Muscle of leg (tissue), 11 donors: Measurements from ENCODE around the gene GAD2. TPM values are rescaled to one million over a fixed set of nuclear protein-coding genes. Genes with fewer than 3 reads are reported as not detected.

Source experiments
- DNase-seq: peaks from one replicate; pipeline ENCODE4 v3.0.0; 2013
- H3K27ac ChIP-seq: one replicate; pipeline ENCODE4 v1.5.1; 2013; ENCODE audit warnings: mild to moderate bottlenecking, low read length, control low read depth
- H3K27me3 ChIP-seq: one replicate; pipeline ENCODE4 v1.6.1; 2013; ENCODE audit warnings: low read length; ENCODE audit not compliant: control insufficient read depth, insufficient read depth
- H3K36me3 ChIP-seq: one replicate; pipeline ENCODE4 v1.6.1; 2013; ENCODE audit warnings: low read length; ENCODE audit not compliant: control insufficient read depth, insufficient read depth
- H3K4me1 ChIP-seq: one replicate; pipeline ENCODE4 v1.6.1; 2013; ENCODE audit warnings: low read length; ENCODE audit not compliant: control insufficient read depth, insufficient read depth
- H3K4me3 ChIP-seq: one replicate; pipeline ENCODE4 v1.5.1; 2013; ENCODE audit warnings: low read length, control low read depth
- H3K9me3 ChIP-seq: replicated peaks from 2 replicates; pipeline ENCODE4 v1.6.1; 2013; ENCODE audit warnings: low read depth, low read length; ENCODE audit not compliant: control insufficient read depth
- WGBS: methylation state at CpG from one replicate; pipeline ENCODE4 v1.1.5; 2013; ENCODE audit warnings: missing lambda C conversion rate; ENCODE audit not compliant: insufficient coverage; 5-methylcytosine and 5-hydroxymethylcytosine counted together
- polyA plus RNA-seq, 8 donors: library from polyadenylated mRNA; unstranded; fragments of 120-200 nt; gene quantifications; one replicate each; pipeline versions ENCODE4 v1.2.1 to v1.2.3, GENCODE V29; 2013; ENCODE audit warnings: inconsistent platforms in 1 of 8, low replicate concordance in 1 of 8; ENCODE audit not compliant: insufficient read length in 8 of 8, insufficient read depth in 1 of 8
- total RNA-seq: library from RNA; stranded (reverse); fragments of 120-200 nt; gene quantifications from one replicate; pipeline ENCODE4 v1.2.4, GENCODE V29; 2013

Gene GAD2
- total and polyA plus RNA-seq, 9 donors: 0.03 to 0.09 (median 0.07) TPM; not detected in 5

GRCh38 chr10:26251925-26252324 lies 35.4 kb downstream of the GAD2 start:
- 75% methylated on average over 4 of the region's 6 CpGs for WGBS
- DNase-seq: no peak
- H3K9me3 ChIP-seq: no peaks in the 10 kb centered on the region
- H3K27me3 ChIP-seq: no peaks in the 10 kb centered on the region
- no peaks in the 10 kb centered on the region for H3K4me1 ChIP-seq
- no peak overlapping the region for H3K4me3 ChIP-seq
- H3K27ac ChIP-seq: no peak overlapping the region
- no peaks in the 10 kb centered on the region for H3K36me3 ChIP-seq

- Histone ChIP-seq H3K36me3 (no peaks in the 10 kb centered on the region), H3K4me3 (no peak overlapping the region), H3K4me1 (no peaks in the 10 kb centered on the region), H3K27me3 (no peaks in the 10 kb centered on the region), H3K9me3 (no peaks in the 10 kb centered on the region), H3K27ac (no peak overlapping the region)
- no peak for DNase-seq
- 80% methylated on average over 7 of the region's 7 CpGs for WGBS
Measured at GRCh38 chr10:26254616-26255015, 38.0 kb downstream of the GAD2 start.

GRCh38 chr10:26259341-26259740 lies 42.8 kb downstream of the GAD2 start:
- no CpG with 5 or more reads among the region's 1 CpG for WGBS
- no peaks in the 10 kb centered on the region for H3K9me3 ChIP-seq

GRCh38 chr10:26269754-26270153 lies 53.2 kb downstream of the GAD2 start:
- WGBS: no CpG with 5 or more reads among the region's 8 CpGs
- H3K4me3 ChIP-seq: no peak overlapping the region
- H3K27ac ChIP-seq: no peak overlapping the region
- H3K36me3 ChIP-seq: no peaks in the 10 kb centered on the region
- no peaks in the 10 kb centered on the region for H3K9me3 ChIP-seq
- peaks cover 2% of the 10 kb centered on the region for H3K27me3 ChIP-seq
- DNase-seq: peak; percentile 59
- no peaks in the 10 kb centered on the region for H3K4me1 ChIP-seq

More at GRCh38 chr10:26259341-26259740, 42.8 kb downstream of the GAD2 start:
- Histone ChIP-seq H3K36me3 (no peaks in the 10 kb centered on the region), H3K27me3 (no peaks in the 10 kb centered on the region), H3K4me1 (no peaks in the 10 kb centered on the region), H3K27ac (no peak overlapping the region), H3K4me3 (no peak overlapping the region)
- no peak for DNase-seq

GRCh38 chr10:26274391-26274790 lies 57.8 kb downstream of the GAD2 start:
- peak; percentile 16 for DNase-seq
- Histone ChIP-seq H3K9me3 (no peaks in the 10 kb centered on the region), H3K4me3 (no peak overlapping the region), H3K36me3 (no peaks in the 10 kb centered on the region), H3K27me3 (peaks cover 2% of the 10 kb centered on the region), H3K27ac (no peak overlapping the region), H3K4me1 (no peaks in the 10 kb centered on the region)
- 71% methylated on average over 5 of the region's 5 CpGs for WGBS

GRCh38 chr10:26278295-26278694 lies 61.7 kb downstream of the GAD2 start:
- Histone ChIP-seq H3K9me3 (no peaks in the 10 kb centered on the region), H3K4me1 (no peaks in the 10 kb centered on the region), H3K27me3 (no peaks in the 10 kb centered on the region), H3K4me3 (no peak overlapping the region), H3K36me3 (no peaks in the 10 kb centered on the region), H3K27ac (no peak overlapping the region)
- no peak for DNase-seq
- WGBS: no CpG with 5 or more reads among the region's 3 CpGs

- Histone ChIP-seq H3K4me1 (no peaks in the 10 kb centered on the region), H3K27me3 (no peaks in the 10 kb centered on the region), H3K27ac (no peak overlapping the region), H3K9me3 (no peaks in the 10 kb centered on the region), H3K36me3 (no peaks in the 10 kb centered on the region), H3K4me3 (no peak overlapping the region)
- no peak for DNase-seq
- whole genome bisulfite sequencing: 87% methylated on average over 3 of the region's 4 CpGs
Measured at GRCh38 chr10:26290236-26290635, 73.7 kb downstream of the GAD2 start.

GRCh38 chr10:26291721-26292480 lies 75.3 kb downstream of the GAD2 start:
- WGBS: 63% methylated on average over 11 of the region's 13 CpGs
- H3K27ac ChIP-seq: no peak overlapping the region
- no peaks in the 10 kb centered on the region for H3K4me1 ChIP-seq
- H3K4me3 ChIP-seq: no peak overlapping the region
- no peak for DNase-seq
- H3K27me3 ChIP-seq: no peaks in the 10 kb centered on the region
- no peaks in the 10 kb centered on the region for H3K9me3 ChIP-seq
- no peaks in the 10 kb centered on the region for H3K36me3 ChIP-seq

GRCh38 chr10:26296360-26296759 lies 79.8 kb downstream of the GAD2 start:
- Histone ChIP-seq H3K27ac (no peak overlapping the region), H3K4me3 (no peak overlapping the region), H3K36me3 (no peaks in the 10 kb centered on the region), H3K27me3 (no peaks in the 10 kb centered on the region), H3K4me1 (no peaks in the 10 kb centered on the region), H3K9me3 (no peaks in the 10 kb centered on the region)
- 89% methylated on average over 2 of the region's 3 CpGs for whole genome bisulfite sequencing
- DNase-seq: no peak

GRCh38 chr10:26300001-26300400 lies 83.4 kb downstream of the GAD2 start:
- H3K4me3 ChIP-seq: no peak overlapping the region
- no peaks in the 10 kb centered on the region for H3K4me1 ChIP-seq
- no peaks in the 10 kb centered on the region for H3K36me3 ChIP-seq
- no peak overlapping the region for H3K27ac ChIP-seq
- DNase-seq: no peak
- no peaks in the 10 kb centered on the region for H3K9me3 ChIP-seq
- no peaks in the 10 kb centered on the region for H3K27me3 ChIP-seq
- no CpG with 5 or more reads among the region's 2 CpGs for WGBS

GRCh38 chr10:26303366-26303765 lies 86.8 kb downstream of the GAD2 start:
- Histone ChIP-seq H3K27me3 (no peaks in the 10 kb centered on the region), H3K27ac (no peak overlapping the region), H3K4me1 (no peaks in the 10 kb centered on the region), H3K36me3 (no peaks in the 10 kb centered on the region), H3K4me3 (no peak overlapping the region), H3K9me3 (no peaks in the 10 kb centered on the region)
- no peak for DNase-seq
